Activated CD8-positive, alpha-beta T cell treated with anti-CD3 and anti-CD28 coated beads for 36 hours (primary cell): Measurements from ENCODE around the gene NAP1L4. TPM values are rescaled to one million over a fixed set of nuclear protein-coding genes. Genes with fewer than 3 reads are reported as not detected.
A peak's percentile ranks its signal among the peaks of the same experiment; 100 is the strongest.

Experiments used
- ATAC-seq: fragments of 200-7000 bp; cut with Tn5 transposase; one replicate; pipeline ENCODE4 v1.10.0; 2021; ENCODE audit warnings: mild to moderate bottlenecking, moderate library complexity
- CTCF ChIA-PET: fragments of 350-600 bp; sonication (Branson Sonifier 250); formaldehyde crosslinking; loops from one replicate; lab custom pipeline; 2021; ENCODE audit warnings: antibody characterized with exemption; lab: Charles Lee
- POLR2A ChIA-PET: fragments of 350-600 bp; sonication (Branson Sonifier 250); formaldehyde crosslinking; loops from one replicate; lab custom pipeline; 2021; ENCODE audit warnings: antibody characterized with exemption; lab: Charles Lee
- DNase-seq: peaks from one replicate; pipeline ENCODE4 v3.0.0-alpha.2; 2020
- H3K27ac Mint-ChIP-seq: one replicate; pipeline ENCODE4 v1.8.0; 2021; ENCODE audit warnings: mild to moderate bottlenecking, mixed read lengths
- H3K27me3 Mint-ChIP-seq: one replicate; pipeline ENCODE4 v1.8.0; 2021; ENCODE audit warnings: mixed read lengths
- H3K36me3 Mint-ChIP-seq: one replicate; pipeline ENCODE4 v1.8.0; 2021; ENCODE audit warnings: low read depth, mixed read lengths
- H3K4me1 Mint-ChIP-seq: one replicate; pipeline ENCODE4 v1.8.0; 2021; ENCODE audit warnings: low read depth, mixed read lengths
- H3K4me3 Mint-ChIP-seq: one replicate; pipeline ENCODE4 v1.8.0; 2021; ENCODE audit warnings: mild to moderate bottlenecking, moderate library complexity, mixed read lengths
- H3K9me3 Mint-ChIP-seq: one replicate; pipeline ENCODE4 v1.8.0; 2021; ENCODE audit warnings: mixed read lengths
- intact Hi-C: fragments of 100-400 bp; cut with micrococcal nuclease; formaldehyde crosslinking; loops from one replicate; pipeline ENCODE4 v1.10.0; 2022
- total RNA-seq, 2 experiments: library from RNA; stranded (reverse); gene quantifications; one replicate each; pipeline ENCODE4 v1.2.3, GENCODE V29; 2021
- TF ChIP-seq, protein P1 (sequence below): fragments of 200-600 bp; IDR thresholded peaks from one replicate; pipeline ENCODE4 v1.8.0; 2022; ENCODE audit warnings: antibody characterized with exemption, mild to moderate bottlenecking

The NAP1L4 gene
- total RNA-seq, 2 experiments from 2014 or later = 212 to 223 TPM

DNA sequence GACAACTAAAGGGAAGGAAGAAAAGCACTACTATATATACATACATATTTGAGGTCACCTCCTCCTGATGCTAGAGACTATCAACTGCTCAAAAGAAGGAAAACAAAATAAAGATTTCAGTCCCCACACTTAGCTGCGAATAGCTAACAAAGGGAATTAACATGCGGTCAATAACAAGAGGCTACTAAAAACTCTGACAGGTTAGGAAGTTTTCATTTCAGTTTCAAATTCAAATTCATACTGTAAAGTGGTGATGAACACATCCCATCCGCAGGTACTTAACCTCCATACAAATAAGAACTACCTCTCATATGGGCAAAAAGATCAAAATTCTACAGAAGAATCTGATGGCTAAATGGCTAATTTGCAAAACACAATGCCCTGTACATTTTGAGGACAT is 2.6 kb downstream of the NAP1L4 start:
- POLR2A ChIA-PET = interaction anchor here (0.7 to 8.3 kb wide), 18 partner anchors 8 to 861 kb away, joined by 3 to 79 read pairs (median 4); no protein-coding TSS in a partner anchor
- H3K9me3 Mint-ChIP-seq = no peaks in the 10 kb centered on the region
- TF ChIP-seq, protein P1, sequence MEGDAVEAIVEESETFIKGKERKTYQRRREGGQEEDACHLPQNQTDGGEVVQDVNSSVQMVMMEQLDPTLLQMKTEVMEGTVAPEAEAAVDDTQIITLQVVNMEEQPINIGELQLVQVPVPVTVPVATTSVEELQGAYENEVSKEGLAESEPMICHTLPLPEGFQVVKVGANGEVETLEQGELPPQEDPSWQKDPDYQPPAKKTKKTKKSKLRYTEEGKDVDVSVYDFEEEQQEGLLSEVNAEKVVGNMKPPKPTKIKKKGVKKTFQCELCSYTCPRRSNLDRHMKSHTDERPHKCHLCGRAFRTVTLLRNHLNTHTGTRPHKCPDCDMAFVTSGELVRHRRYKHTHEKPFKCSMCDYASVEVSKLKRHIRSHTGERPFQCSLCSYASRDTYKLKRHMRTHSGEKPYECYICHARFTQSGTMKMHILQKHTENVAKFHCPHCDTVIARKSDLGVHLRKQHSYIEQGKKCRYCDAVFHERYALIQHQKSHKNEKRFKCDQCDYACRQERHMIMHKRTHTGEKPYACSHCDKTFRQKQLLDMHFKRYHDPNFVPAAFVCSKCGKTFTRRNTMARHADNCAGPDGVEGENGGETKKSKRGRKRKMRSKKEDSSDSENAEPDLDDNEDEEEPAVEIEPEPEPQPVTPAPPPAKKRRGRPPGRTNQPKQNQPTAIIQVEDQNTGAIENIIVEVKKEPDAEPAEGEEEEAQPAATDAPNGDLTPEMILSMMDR = no peak
- no peaks in the 10 kb centered on the region for H3K27me3 Mint-ChIP-seq
- DNase-seq (no peak), ATAC-seq (no peak)
- H3K27ac Mint-ChIP-seq = peak overlapping the region; percentile 99
- CTCF ChIA-PET = interaction anchor here (1.0 to 3.6 kb wide), 10 partner anchors 9 to 457 kb away, joined by 3 to 33 read pairs (median 5); partner anchors contain the start of genes CARS1 and PHLDA2
- peak overlapping the region; percentile 92 for H3K4me3 Mint-ChIP-seq
- peaks cover 42% of the 10 kb centered on the region for H3K4me1 Mint-ChIP-seq
- peaks cover 48% of the 10 kb centered on the region for H3K36me3 Mint-ChIP-seq
- intact Hi-C loops = loop anchor here (2.0 kb wide), 1 partner anchor 25 kb away; no protein-coding TSS in a partner anchor

DNA sequence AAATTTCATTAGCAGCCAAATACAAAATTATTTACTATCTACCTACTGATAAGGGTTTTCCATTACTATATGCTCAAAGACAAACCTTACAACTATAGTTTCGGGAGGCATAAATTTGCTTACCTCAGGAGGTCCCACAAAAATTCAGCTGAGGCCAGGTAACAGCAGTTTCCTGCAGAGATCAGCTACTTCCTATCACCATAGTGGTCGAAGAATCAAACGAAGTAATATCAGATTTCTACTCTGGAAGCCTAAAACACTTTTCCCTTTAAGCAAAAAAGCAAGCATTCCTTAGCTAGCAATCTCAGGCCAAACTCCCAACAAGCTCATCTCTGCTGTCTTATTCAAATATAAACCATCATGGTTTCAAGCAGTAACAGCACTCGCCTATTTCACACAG is 3.1 kb downstream of the NAP1L4 start:
- Mint-ChIP-seq H3K36me3 (peaks cover 51% of the 10 kb centered on the region), H3K4me3 (peak overlapping the region; percentile 92), H3K27ac (peak overlapping the region; percentile 99), H3K9me3 (no peaks in the 10 kb centered on the region), H3K4me1 (peaks cover 46% of the 10 kb centered on the region), H3K27me3 (no peaks in the 10 kb centered on the region)
- CTCF ChIA-PET = interaction anchor here (1.0 to 3.6 kb wide), 7 partner anchors 9 to 456 kb away, joined by 3 to 33 read pairs (median 10); partner anchors contain the start of gene PHLDA2
- DNase-seq (no peak), ATAC-seq (no peak)
- intact Hi-C loops = loop anchor here (2.0 kb wide), 1 partner anchor 26 kb away; no protein-coding TSS in a partner anchor
- POLR2A ChIA-PET = interaction anchor here (0.7 to 8.3 kb wide), 17 partner anchors 8 to 55 kb away, joined by 3 to 79 read pairs (median 4); no protein-coding TSS in a partner anchor
- TF ChIP-seq, protein P1 = no peak

DNA sequence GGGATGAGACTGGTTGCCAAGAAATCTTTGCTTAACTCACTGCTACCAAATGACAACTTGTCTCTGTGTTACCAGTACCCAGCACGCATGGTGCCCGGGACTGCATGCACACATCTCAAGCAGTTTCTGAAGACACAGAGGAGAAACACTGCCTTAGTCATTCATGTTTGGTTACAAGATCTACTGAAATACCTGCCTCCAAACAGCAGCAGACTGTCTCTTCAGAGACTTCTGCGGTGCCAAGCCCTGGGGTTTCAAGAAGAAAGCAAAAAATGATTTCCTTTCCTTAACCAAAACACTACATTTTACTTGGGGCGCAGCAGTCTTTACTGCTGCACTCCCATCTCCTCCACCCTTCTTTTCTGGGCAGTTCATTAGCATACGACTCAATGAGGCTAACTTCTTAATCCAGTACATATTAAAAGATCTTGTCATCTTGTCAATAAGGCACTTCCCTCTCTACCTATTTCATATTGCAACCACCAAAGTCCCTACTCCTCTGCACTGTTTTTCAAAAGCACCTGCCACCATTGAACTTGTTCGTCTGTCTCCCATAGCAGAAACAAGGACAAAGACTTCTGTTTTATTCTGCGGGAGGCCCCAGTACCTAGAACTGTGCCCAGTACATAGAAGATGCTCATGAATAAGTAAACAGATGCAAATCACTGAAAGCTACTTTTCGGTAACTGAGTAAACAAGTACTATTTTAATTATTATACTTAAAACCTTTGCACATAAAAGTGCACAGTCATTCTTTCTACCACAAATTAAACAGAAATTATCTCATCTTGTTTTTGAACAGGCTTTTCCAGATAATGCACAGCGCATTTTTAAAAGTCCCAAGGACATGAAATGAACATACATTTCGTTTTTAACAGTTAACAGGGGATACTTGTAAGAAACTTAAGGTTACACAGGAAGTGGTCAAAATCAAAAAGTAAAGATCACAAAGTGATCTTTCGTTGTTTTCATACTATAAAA is 4.0 kb downstream of the NAP1L4 start:
- Mint-ChIP-seq H3K4me1 (peaks cover 53% of the 10 kb centered on the region), H3K36me3 (peaks cover 59% of the 10 kb centered on the region)
- no peak for ATAC-seq

DNA sequence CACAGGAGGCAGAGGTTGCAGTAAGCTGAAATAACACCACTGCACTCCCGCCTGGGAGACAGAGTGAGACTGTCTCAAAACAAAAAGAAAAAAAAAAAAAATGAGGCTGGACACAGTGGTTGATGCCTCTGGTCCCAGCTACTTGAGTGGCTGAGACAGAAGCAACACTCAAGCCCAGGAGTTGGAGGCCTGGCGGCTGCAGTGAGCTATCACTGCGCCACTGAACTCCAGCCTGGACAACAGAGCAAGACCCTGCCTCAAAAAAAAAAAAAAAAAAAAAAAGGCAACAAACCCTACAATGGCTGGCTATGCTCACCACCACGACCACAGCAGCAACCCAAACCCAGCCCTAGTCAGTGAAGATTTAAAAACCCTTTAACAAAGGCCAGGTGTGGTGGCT is 8.2 kb downstream of the NAP1L4 start:
- Mint-ChIP-seq H3K9me3 (no peaks in the 10 kb centered on the region), H3K27ac (peak overlapping the region; percentile 50), H3K4me1 (peaks cover 61% of the 10 kb centered on the region), H3K36me3 (peaks cover 46% of the 10 kb centered on the region), H3K4me3 (no peak overlapping the region), H3K27me3 (no peaks in the 10 kb centered on the region)
- intact Hi-C loops = no loop called here
- ChIA-PET CTCF (no interaction called here), POLR2A (interaction anchor here (0.6 to 1.2 kb wide), 3 partner anchors 8 to 69 kb away, joined by 3 read pairs; partner anchors contain the start of gene NAP1L4)
- TF ChIP-seq, protein P1 = no peak
- DNase-seq (no peak), ATAC-seq (no peak)

More for the DNA sequence above, 4.0 kb downstream of the NAP1L4 start:
- POLR2A ChIA-PET = interaction anchor here (1.0 to 8.3 kb wide), 12 partner anchors 7 to 54 kb away, joined by 3 to 79 read pairs (median 4); no protein-coding TSS in a partner anchor
- CTCF ChIA-PET = interaction anchor here (1.0 to 3.6 kb wide), 6 partner anchors 12 to 456 kb away, joined by 4 to 33 read pairs (median 12); partner anchors contain the start of gene PHLDA2
- Mint-ChIP-seq H3K4me3 (peak overlapping the region; percentile 92), H3K27me3 (no peaks in the 10 kb centered on the region), H3K9me3 (no peaks in the 10 kb centered on the region), H3K27ac (peak overlapping the region; percentile 99)
- intact Hi-C loops = loop anchor here (2.0 kb wide), 1 partner anchor 27 kb away; no protein-coding TSS in a partner anchor
- peak; percentile 63 for DNase-seq
- TF ChIP-seq, protein P1 = no peak
